Gastrocnemius medialis (tissue), 4 donors: ENCODE measurements around the gene BLVRA. TPM values are rescaled to one million over a fixed set of nuclear protein-coding genes. Genes with fewer than 3 reads are reported as not detected.
"Not testable (repeated sequence)": the region's sequence is repeated elsewhere in the genome, so short reads cannot be mapped to it uniquely, and the experiment has no call there.

Experiments
- ATAC-seq, 2 donors: fragments of 150-250 bp; one replicate each; pipeline ENCODE4 v1.9.1; 2016
- DNase-seq, 2 donors: peaks; one replicate each; pipeline ENCODE4 v3.0.0-alpha.2; 2019
- H3K27ac ChIP-seq, 4 donors: fragments of 200-600 bp; sonication (generic); 1 replicate in 1 of 4; 2 replicates in 3 of 4; pipeline ENCODE4 v1.5.1; 2016 to 2018; ENCODE audit warnings: mild to moderate bottlenecking in 2 of 4, moderate library complexity in 1 of 4
- H3K27me3 ChIP-seq, 3 donors: fragments of 200-600 bp; sonication (generic) in 2 of 3; 1 replicate in 1 of 3; 2 replicates in 2 of 3; pipeline versions ENCODE4 v1.5.1 to v1.6.0; 2016 to 2019; ENCODE audit warnings: mild to moderate bottlenecking in 1 of 3, moderate library complexity in 1 of 3
- H3K36me3 ChIP-seq, 2 donors: fragments of 200-600 bp; sonication (generic) in 1 of 2; one replicate each; pipeline ENCODE4 v1.5.1; 2017 to 2018
- H3K4me1 ChIP-seq, 2 donors: fragments of 200-600 bp; sonication (generic) in 1 of 2; one replicate each; pipeline ENCODE4 v1.5.1; 2016 to 2017; ENCODE audit warnings: mild to moderate bottlenecking in 2 of 2
- H3K4me3 ChIP-seq, 4 donors: fragments of 200-600 bp; sonication (generic) in 3 of 4; 1 replicate in 1 of 4; 2 replicates in 3 of 4; pipeline ENCODE4 v1.5.1; 2016 to 2019; ENCODE audit warnings: mild to moderate bottlenecking in 2 of 4
- H3K9me3 ChIP-seq, 3 donors: fragments of 200-600 bp; sonication (generic) in 2 of 3; 1 replicate in 1 of 3; 2 replicates in 2 of 3; pipeline ENCODE4 v1.5.1; 2016 to 2019
- POLR2A ChIP-seq, 2 donors: fragments of 450-650 bp; IDR thresholded peaks; one replicate each; pipeline ENCODE4 v1.6.1; 2017; ENCODE audit warnings: antibody characterized with exemption in 2 of 2, mild to moderate bottlenecking in 2 of 2, moderate library complexity in 2 of 2
- in situ Hi-C, 4 donors: fragments of 200-750 bp; cut with MboI; loops; one replicate each; pipeline versions ENCODE4 v1.15.0 to v1.8.0; 2017; ENCODE audit warnings: low sequenced_read_pairs in 4 of 4
- intact Hi-C: fragments of 100-400 bp; cut with DNase I; formaldehyde crosslinking; loops from one replicate; pipeline ENCODE4 v1.15.1; 2023; ENCODE audit warnings: low total_unique reads
- total RNA-seq, 4 donors: library from RNA; depleted of rRNA; stranded (reverse); fragments of >200 nt; gene quantifications; one replicate each; pipeline versions ENCODE4 v1.1.0 to v1.2.3, GENCODE V29; 2016
- TF ChIP-seq, protein P1 (sequence below), 5 experiments: fragments of 450-650 bp in 3 of 5; fragments of 200-600 bp in 2 of 5; sonication (generic) in 2 of 5; IDR thresholded peaks in 4 of 5; conservative IDR thresholded peaks in 1 of 5; 1 replicate in 4 of 5; 2 replicates in 1 of 5; pipeline ENCODE4 v1.5.1; 2016 to 2019; ENCODE audit warnings: antibody characterized with exemption in 5 of 5, mild to moderate bottlenecking in 3 of 5, moderate library complexity in 3 of 5

BLVRA gene
- total RNA-seq, 4 donors from 2014 or later = 26.7 to 45.9 (median 29.3) TPM

DNA sequence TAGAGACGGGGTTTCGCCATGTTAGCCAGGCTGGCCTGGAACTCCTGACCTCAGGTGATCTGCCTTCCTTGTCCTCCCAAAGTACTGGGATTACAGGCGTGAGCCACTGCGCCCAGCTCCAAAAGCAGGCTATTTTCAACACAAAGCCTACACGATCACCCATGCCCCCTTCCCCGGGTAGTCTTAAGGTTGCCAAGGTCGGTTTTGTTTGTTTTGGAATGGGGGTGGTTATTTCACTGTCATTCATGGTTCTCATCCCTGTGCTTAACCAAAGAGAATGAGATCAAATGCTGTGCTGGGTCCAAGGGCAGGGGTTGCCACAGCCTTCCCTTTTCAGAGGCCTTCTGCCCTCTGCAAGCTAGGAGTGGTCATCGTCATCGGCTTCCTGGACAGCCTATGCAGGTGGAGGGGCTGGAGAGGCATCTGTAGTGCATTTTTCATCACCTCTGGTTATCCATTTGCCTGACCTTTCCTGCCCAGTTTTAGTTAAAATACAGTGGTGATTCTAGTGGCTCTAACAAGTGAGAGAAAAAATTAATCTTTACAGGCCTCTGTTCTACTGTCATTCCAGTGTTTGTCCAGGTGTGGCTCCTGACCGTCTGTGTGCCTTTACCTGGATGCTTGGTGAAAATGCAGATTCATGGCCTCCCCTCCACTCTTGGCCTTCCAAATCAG, 11.4 kb downstream of the BLVRA start:
- in situ Hi-C loops = no loop called here
- Histone ChIP-seq H3K4me1 (peaks cover 5 to 7% of the 10 kb centered on the region in 2 donors), H3K36me3 (peaks cover 0 to 6% of the 10 kb centered on the region in 2 donors), H3K4me3 (no peak overlapping the region), H3K27ac (no peak overlapping the region), H3K9me3 (no peaks in the 10 kb centered on the region), H3K27me3 (no peaks in the 10 kb centered on the region)
- intact Hi-C loops = no loop called here
- DNase-seq (no peak), ATAC-seq (no peak)
- TF ChIP-seq, protein P1, sequence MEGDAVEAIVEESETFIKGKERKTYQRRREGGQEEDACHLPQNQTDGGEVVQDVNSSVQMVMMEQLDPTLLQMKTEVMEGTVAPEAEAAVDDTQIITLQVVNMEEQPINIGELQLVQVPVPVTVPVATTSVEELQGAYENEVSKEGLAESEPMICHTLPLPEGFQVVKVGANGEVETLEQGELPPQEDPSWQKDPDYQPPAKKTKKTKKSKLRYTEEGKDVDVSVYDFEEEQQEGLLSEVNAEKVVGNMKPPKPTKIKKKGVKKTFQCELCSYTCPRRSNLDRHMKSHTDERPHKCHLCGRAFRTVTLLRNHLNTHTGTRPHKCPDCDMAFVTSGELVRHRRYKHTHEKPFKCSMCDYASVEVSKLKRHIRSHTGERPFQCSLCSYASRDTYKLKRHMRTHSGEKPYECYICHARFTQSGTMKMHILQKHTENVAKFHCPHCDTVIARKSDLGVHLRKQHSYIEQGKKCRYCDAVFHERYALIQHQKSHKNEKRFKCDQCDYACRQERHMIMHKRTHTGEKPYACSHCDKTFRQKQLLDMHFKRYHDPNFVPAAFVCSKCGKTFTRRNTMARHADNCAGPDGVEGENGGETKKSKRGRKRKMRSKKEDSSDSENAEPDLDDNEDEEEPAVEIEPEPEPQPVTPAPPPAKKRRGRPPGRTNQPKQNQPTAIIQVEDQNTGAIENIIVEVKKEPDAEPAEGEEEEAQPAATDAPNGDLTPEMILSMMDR (IDR thresholded peaks at IDR 0.05 in 4 of 5, conservative IDR thresholded peaks at IDR 0.05 in 1 of 5) = no peak
- no peak for TF ChIP-seq POLR2A (IDR thresholded peaks at IDR 0.05)

GRCh38 chr7:43771128-43771527, 12.6 kb downstream of the BLVRA start:
- in situ Hi-C loops = no loop called here
- H3K9me3 ChIP-seq = no peaks in the 10 kb centered on the region
- DNase-seq (no peak), ATAC-seq (no peak)
- no peaks in the 10 kb centered on the region for H3K27me3 ChIP-seq
- TF ChIP-seq, protein P1 (IDR thresholded peaks at IDR 0.05 in 4 of 5, conservative IDR thresholded peaks at IDR 0.05 in 1 of 5) = no peak
- TF ChIP-seq POLR2A (IDR thresholded peaks at IDR 0.05) = no peak
- no peak overlapping the region for H3K4me3 ChIP-seq
- no peaks in the 10 kb centered on the region for H3K4me1 ChIP-seq
- intact Hi-C loops = no loop called here
- no peak overlapping the region for H3K27ac ChIP-seq
- H3K36me3 ChIP-seq = peaks cover 0 to 6% of the 10 kb centered on the region in 2 donors

GRCh38 chr7:43771573-43771972, 13.1 kb downstream of the BLVRA start:
- ATAC-seq = no peak
- TF ChIP-seq, protein P1 (IDR thresholded peaks at IDR 0.05 in 4 of 5, conservative IDR thresholded peaks at IDR 0.05 in 1 of 5) = no peak
- no peak for TF ChIP-seq POLR2A (IDR thresholded peaks at IDR 0.05)
- Histone ChIP-seq H3K4me3 (no peak overlapping the region), H3K36me3 (peaks cover 0 to 6% of the 10 kb centered on the region in 2 donors), H3K9me3 (no peaks in the 10 kb centered on the region), H3K4me1 (no peaks in the 10 kb centered on the region), H3K27me3 (no peaks in the 10 kb centered on the region), H3K27ac (no peak overlapping the region)
- no peak for DNase-seq
- intact Hi-C loops (no loop called here), in situ Hi-C loops (no loop called here)

GRCh38 chr7:43773268-43773667, 14.8 kb downstream of the BLVRA start:
- H3K27me3 ChIP-seq, H3K9me3 ChIP-seq, H3K4me1 ChIP-seq, H3K27ac ChIP-seq, intact Hi-C loops, H3K36me3 ChIP-seq, DNase-seq, in situ Hi-C loops, H3K4me3 ChIP-seq, ATAC-seq: not testable (repeated sequence)

DNA sequence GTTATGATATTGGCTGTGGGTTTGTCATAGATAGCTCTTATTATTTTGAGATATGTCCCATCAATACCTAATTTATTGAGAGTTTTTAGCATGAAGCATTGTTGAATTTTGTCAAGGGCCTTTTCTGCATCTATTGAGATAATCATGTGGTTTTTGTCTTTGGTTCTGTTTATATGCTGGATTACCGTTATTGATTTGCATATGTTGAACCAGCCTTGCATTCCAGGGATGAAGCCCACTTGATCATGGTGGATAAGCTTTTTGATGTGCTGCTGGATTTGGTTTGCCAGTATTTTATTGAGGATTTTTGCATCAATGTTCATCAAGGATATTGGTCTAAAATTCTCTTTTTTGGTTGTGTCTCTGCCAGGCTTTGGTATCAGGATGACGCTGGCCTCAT, 16.8 kb downstream of the BLVRA start:
- DNase-seq, in situ Hi-C loops: not testable (repeated sequence)

DNA sequence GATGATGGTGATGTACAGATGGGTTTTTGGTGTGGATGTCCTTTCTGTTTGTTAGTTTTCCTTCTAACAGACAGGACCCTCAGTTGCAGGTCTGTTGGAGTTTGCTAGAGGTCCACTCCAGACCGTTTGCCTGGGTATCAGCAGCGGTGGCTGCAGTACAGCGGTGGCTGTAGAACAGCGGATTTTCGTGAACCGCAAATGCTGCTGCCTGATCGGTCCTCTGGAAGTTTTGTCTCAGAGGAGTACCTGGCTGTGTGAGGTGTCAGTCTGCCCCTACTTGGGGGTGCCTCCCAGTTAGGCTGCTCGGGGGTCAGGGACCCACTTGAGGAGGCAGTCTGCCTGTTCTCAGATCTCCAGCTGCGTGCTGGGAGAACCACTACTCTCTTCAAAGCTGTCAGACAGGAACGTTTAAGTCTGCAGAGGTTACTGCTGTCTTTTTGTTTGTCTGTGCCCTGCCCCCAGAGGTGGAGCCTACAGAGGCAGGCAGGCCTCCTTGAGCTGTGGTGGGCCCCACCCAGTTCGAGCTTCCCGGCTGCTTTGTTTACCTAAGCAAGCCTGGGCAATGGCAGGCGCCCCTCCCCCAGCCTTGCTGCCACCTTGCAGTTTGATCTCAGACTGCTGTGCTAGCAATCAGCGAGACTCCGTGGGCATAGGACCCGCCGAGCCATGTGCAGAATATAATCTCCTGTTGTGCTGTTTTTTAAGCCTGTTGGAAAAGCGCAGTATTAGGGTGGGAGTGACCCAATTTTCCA, 20.0 kb downstream of the BLVRA start:
- H3K27me3 ChIP-seq, ATAC-seq, DNase-seq, H3K36me3 ChIP-seq, in situ Hi-C loops, H3K9me3 ChIP-seq, intact Hi-C loops, H3K27ac ChIP-seq, H3K4me3 ChIP-seq: not testable (repeated sequence)
- peaks cover 18 to 21% of the 10 kb centered on the region in 2 donors for H3K4me1 ChIP-seq

More for the DNA sequence above, 16.8 kb downstream of the BLVRA start:
- H3K27me3 ChIP-seq, H3K4me3 ChIP-seq, ATAC-seq, H3K9me3 ChIP-seq, H3K36me3 ChIP-seq, H3K27ac ChIP-seq, H3K4me1 ChIP-seq, intact Hi-C loops: not testable (repeated sequence)
